ENCODE data around the gene OR5K4. TPM values are rescaled to one million over a fixed set of nuclear protein-coding genes. Genes with fewer than 3 reads are reported as not detected.
"Not testable (repeated sequence)": the region's sequence is repeated elsewhere in the genome, so short reads cannot be mapped to it uniquely, and the experiment has no call there.

OR5K4 gene
- total RNA-seq, 1 donor from 2014 or later = not detected

DNA sequence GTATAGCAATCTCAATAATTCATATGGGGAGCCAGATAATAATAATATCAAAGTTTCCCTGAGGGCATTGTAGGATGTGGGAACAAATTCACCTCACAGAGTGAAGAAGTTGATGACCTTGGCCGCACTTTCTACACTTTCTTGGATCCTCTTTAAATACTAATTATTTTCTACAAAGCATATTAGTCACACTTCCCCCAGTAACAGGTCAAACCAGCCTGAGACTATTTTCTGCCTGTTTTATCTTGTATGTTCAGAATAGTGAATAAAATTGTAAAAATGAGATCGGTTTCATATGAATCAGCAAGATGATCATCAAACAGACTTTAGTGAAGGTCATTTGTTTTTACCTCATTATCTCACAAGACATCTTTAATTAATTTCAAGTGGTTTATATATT lies 34.5 kb downstream of the OR5K4 start:
- peaks cover 35% of the 10 kb centered on the region for H3K27me3 Mint-ChIP-seq (ENCODE audit: low read depth)
- H3K36me3 Mint-ChIP-seq (ENCODE audit: low read depth) = no peaks in the 10 kb centered on the region
- H3K4me3 Mint-ChIP-seq (ENCODE audit: low read depth) = no peak overlapping the region
- intact Hi-C loops (cut with micrococcal nuclease) = no loop called here
- no peaks in the 10 kb centered on the region for H3K4me1 Mint-ChIP-seq (ENCODE audit: low read depth)
- no peak overlapping the region for H3K27ac Mint-ChIP-seq
- DNase-seq (ENCODE audit: low spot score) = no peak
- no peaks in the 10 kb centered on the region for H3K9me3 Mint-ChIP-seq

DNA sequence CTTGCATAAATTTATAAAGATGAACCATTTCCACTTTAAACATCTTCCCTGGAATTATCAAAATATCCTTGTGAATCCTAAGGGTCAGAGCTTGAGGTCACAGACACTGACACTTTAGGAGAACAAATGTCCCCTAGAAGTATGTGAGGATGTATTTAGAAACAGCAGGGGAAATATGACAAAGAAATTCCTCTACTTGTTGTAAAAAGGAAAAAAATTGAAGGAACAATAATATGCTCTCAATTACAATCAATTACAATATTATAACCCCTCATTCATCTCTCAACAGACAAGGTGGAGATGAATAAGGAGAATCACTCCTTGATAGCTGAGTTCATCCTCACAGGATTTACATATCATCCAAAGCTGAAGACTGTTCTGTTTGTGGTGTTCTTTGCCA lies 36.7 kb downstream of the OR5K4 start, which contains the start of gene OR5K3:
Gene OR5K3, plus strand, starts transcription at position 301 of the 400 bp plus-strand sequence. Its CDS starts 0 bp downstream, at position 301.
- peaks cover 47% of the 10 kb centered on the region for H3K27me3 Mint-ChIP-seq (ENCODE audit: low read depth)
- no peaks in the 10 kb centered on the region for H3K4me1 Mint-ChIP-seq (ENCODE audit: low read depth)
- H3K36me3 Mint-ChIP-seq (ENCODE audit: low read depth) = no peaks in the 10 kb centered on the region
- H3K9me3 Mint-ChIP-seq = no peaks in the 10 kb centered on the region
- H3K4me3 Mint-ChIP-seq (ENCODE audit: low read depth) = no peak within 1 kb of the TSS
- no peak within 1 kb of the TSS for H3K27ac Mint-ChIP-seq
- intact Hi-C loops (cut with micrococcal nuclease) = no loop called here
- DNase-seq (ENCODE audit: low spot score) = no peak

DNA sequence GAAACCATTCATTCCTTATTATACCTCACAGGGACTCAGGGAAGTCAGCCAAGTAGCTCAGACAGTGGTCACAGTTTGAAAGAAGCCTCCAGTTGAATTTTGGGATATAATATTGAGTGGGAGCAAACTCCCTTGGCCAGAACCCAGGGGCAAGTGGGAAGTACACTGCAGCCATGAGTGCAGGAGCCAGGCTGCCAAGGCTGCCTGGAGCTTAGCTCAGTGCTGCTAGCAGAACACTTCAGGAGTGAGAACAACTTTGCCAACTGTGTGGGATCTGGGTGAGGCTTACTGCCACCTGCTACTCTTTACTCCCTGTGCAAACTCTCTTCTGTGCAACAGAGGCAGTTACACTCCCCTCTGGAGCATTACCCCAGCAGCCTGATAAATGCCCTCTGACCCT lies 41.4 kb downstream of the OR5K4 start:
- H3K4me3 Mint-ChIP-seq (ENCODE audit: low read depth) = no peak overlapping the region
- H3K9me3 Mint-ChIP-seq = peaks cover 23% of the 10 kb centered on the region
- H3K27me3 Mint-ChIP-seq (ENCODE audit: low read depth) = peaks cover 28% of the 10 kb centered on the region
- H3K4me1 Mint-ChIP-seq (ENCODE audit: low read depth) = no peaks in the 10 kb centered on the region
- no peak for DNase-seq (ENCODE audit: low spot score)
- H3K36me3 Mint-ChIP-seq (ENCODE audit: low read depth) = no peaks in the 10 kb centered on the region
- intact Hi-C loops (cut with micrococcal nuclease) = no loop called here
- no peak overlapping the region for H3K27ac Mint-ChIP-seq

DNA sequence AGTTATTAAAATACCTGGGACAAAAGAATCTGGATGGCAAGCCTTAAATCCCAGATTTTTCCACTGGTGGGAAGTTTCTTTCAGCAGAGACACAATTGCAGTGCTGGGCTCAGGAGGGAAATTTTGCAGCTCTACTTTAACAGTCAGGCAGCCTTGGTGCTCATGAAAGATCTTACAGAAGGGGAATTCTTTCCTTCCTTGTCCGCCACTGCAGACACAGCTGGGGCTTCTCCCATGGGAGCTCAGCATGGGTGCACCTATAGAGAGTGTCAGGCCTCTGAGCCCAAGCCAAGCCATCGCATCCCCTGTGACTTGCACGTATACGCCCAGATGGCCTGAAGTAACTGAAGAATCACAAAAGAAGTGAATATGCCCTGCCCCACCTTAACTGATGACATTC lies 42.8 kb downstream of the OR5K4 start:
- H3K27ac Mint-ChIP-seq; H3K4me1 Mint-ChIP-seq (ENCODE audit: low read depth); intact Hi-C loops (cut with micrococcal nuclease); H3K4me3 Mint-ChIP-seq (ENCODE audit: low read depth); DNase-seq (ENCODE audit: low spot score); H3K36me3 Mint-ChIP-seq (ENCODE audit: low read depth): not testable (repeated sequence)
- peaks cover 34% of the 10 kb centered on the region for H3K9me3 Mint-ChIP-seq
- H3K27me3 Mint-ChIP-seq (ENCODE audit: low read depth) = peaks cover 25% of the 10 kb centered on the region

DNA sequence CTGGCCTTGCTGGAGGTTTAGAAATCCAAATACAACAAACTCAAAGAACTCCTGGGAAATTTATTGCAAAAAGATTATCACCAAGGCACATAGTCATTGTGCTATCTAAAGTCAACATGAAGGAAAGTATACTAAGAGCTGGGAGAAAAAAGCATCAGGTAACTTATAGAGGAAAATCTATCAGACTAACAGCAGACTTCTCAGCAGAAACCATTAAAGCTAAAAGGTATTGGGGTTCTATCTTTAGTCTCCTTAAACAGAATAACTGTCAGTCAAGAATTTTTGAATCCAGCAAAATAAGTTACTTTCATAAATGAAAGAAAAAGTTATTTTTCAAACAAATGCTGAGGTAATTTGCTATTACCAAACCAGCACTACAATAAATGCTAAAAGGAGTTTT lies 44.9 kb downstream of the OR5K4 start:
- H3K9me3 Mint-ChIP-seq = peaks cover 49% of the 10 kb centered on the region
- H3K4me3 Mint-ChIP-seq (ENCODE audit: low read depth) = no peak overlapping the region
- intact Hi-C loops (cut with micrococcal nuclease) = no loop called here
- H3K27ac Mint-ChIP-seq = no peak overlapping the region
- H3K4me1 Mint-ChIP-seq (ENCODE audit: low read depth) = no peaks in the 10 kb centered on the region
- no peak for DNase-seq (ENCODE audit: low spot score)
- no peaks in the 10 kb centered on the region for H3K36me3 Mint-ChIP-seq (ENCODE audit: low read depth)
- peaks cover 19% of the 10 kb centered on the region for H3K27me3 Mint-ChIP-seq (ENCODE audit: low read depth)

DNA sequence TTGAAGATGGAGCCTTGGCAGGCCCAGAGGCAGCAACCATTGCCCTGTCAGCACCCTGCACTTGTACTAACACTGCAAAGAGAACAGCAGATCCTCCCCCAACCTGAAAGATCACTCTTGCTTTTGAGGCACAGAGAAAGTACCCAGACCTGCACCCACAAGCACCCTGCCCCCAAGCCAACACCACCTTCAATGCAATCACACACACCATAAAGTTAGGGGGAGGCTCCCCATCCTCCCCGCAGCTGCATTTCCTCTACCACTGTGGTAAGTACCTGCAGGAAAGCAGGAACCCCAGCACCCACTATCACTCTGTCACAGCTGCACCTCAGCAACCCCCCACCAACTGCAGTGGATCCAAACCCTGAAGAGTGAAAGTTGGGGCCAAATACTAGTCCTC lies 48.9 kb downstream of the OR5K4 start:
- no peak overlapping the region for H3K4me3 Mint-ChIP-seq (ENCODE audit: low read depth)
- peaks cover 3% of the 10 kb centered on the region for H3K27me3 Mint-ChIP-seq (ENCODE audit: low read depth)
- no peaks in the 10 kb centered on the region for H3K36me3 Mint-ChIP-seq (ENCODE audit: low read depth)
- H3K4me1 Mint-ChIP-seq (ENCODE audit: low read depth) = no peaks in the 10 kb centered on the region
- H3K9me3 Mint-ChIP-seq = peaks cover 75% of the 10 kb centered on the region
- H3K27ac Mint-ChIP-seq = no peak overlapping the region
- no peak for DNase-seq (ENCODE audit: low spot score)
- intact Hi-C loops (cut with micrococcal nuclease) = no loop called here

DNA sequence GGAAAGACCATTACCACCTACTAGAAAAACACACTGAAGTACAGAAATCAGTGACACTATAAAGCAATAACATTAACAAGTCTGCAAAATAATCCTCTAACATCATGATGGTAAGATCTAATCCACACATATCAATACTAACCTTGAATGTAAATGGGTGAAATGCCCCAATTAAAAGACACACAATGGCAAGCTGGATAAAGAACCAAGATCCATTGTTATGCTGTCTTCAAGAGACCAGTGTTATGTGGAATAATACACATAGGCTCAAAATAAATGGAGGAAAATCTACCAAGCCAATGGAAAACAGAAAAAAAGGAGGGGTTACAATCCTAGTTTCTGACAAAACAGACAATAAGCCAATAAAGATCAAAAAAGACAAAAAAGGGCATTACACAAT lies 50.4 kb downstream of the OR5K4 start:
- H3K27me3 Mint-ChIP-seq (ENCODE audit: low read depth) = peaks cover 5% of the 10 kb centered on the region
- DNase-seq (ENCODE audit: low spot score) = no peak
- intact Hi-C loops (cut with micrococcal nuclease) = no loop called here
- peaks cover 66% of the 10 kb centered on the region for H3K9me3 Mint-ChIP-seq
- H3K4me1 Mint-ChIP-seq (ENCODE audit: low read depth) = no peaks in the 10 kb centered on the region
- no peaks in the 10 kb centered on the region for H3K36me3 Mint-ChIP-seq (ENCODE audit: low read depth)
- H3K4me3 Mint-ChIP-seq (ENCODE audit: low read depth) = no peak overlapping the region
- no peak overlapping the region for H3K27ac Mint-ChIP-seq

Other genes with a start within 250 kb of the OR5K4 start
- gene OR5H1, start 223.1 kb upstream of the OR5K4 start, total RNA-seq = not detected in 2 replicates
- 0.02 TPM in 1 of 2 replicates, not detected in the other for gene OR5H14, start 206.4 kb upstream of the OR5K4 start, total RNA-seq
- gene OR5H15, start 187.2 kb upstream of the OR5K4 start, total RNA-seq = not detected in 2 replicates
- gene OR5H6, start 89.6 kb upstream of the OR5K4 start, total RNA-seq = not detected in 2 replicates
- gene OR5H2, start 71.3 kb upstream of the OR5K4 start, total RNA-seq = not detected in 2 replicates
- not detected in 2 replicates for gene OR5K3, start 36.8 kb downstream of the OR5K4 start, total RNA-seq
- not detected in 2 replicates for gene OR5K1, start 109.3 kb downstream of the OR5K4 start, total RNA-seq
- gene OR5K2, start 143.8 kb downstream of the OR5K4 start, total RNA-seq = not detected in 2 replicates
- gene CLDND1, start 169.0 kb downstream of the OR5K4 start, total RNA-seq = 326 and 338 TPM in 2 replicates
- 10.0 and 10.5 TPM in 2 replicates for gene GPR15, start 178.1 kb downstream of the OR5K4 start, total RNA-seq
- 48.4 and 50.4 TPM in 2 replicates for gene CPOX, start 239.8 kb downstream of the OR5K4 start, total RNA-seq